K562 (cell line): ENCODE data around the gene SYNJ2. TPM values are rescaled to one million over a fixed set of nuclear protein-coding genes. Genes with fewer than 3 reads are reported as not detected.
A peak's percentile ranks its signal among the peaks of the same experiment; 100 is the strongest.

Experiments
- ATF6 ChIP-seq: sonication (generic); formaldehyde crosslinking; IDR thresholded peaks from 2 replicates; pipeline ENCODE4 v1.4.0; 2020; ENCODE audit warnings: mild to moderate bottlenecking, missing genetic modification reagents
- ATF7 ChIP-seq: fragments of 450-650 bp; IDR thresholded peaks from 2 replicates; pipeline ENCODE4 v1.7.1; 2014; ENCODE audit warnings: mild to moderate bottlenecking, moderate library complexity
- CTCF ChIP-seq, 3 experiments: IDR thresholded peaks in 2 of 3; conservative IDR thresholded peaks in 1 of 3; 2 replicates each; pipeline ENCODE4 v1.5.1; 2011 to 2012; ENCODE audit warnings: low read length in 3 of 3, mild to moderate bottlenecking in 3 of 3, control low read depth in 2 of 3, improper control_type of control experiment in 1 of 3, inconsistent platforms in 1 of 3, low read depth in 1 of 3, mixed read lengths in 1 of 3, moderate library complexity in 1 of 3; ENCODE audit not compliant: insufficient read depth in 2 of 3
- EP300 ChIP-seq: IDR thresholded peaks from 2 replicates; pipeline ENCODE4 v1.6.1; 2012; ENCODE audit warnings: low read length, improper control_type of control experiment
- ETV6 ChIP-seq, 3 experiments: fragments of 150-350 bp in 1 of 3; sonication (generic) in 1 of 3; formaldehyde crosslinking in 1 of 3; IDR thresholded peaks; 2 replicates each; pipeline versions ENCODE4 v1.6.1 to v1.8.0; 2014 to 2022; ENCODE audit warnings: borderline replicate concordance in 2 of 3, low read depth in 2 of 3, antibody characterized with exemption in 1 of 3, low read length in 1 of 3, mild to moderate bottlenecking in 1 of 3, missing genetic modification reagents in 1 of 3
- HLTF ChIP-seq: fragments of 450-650 bp; IDR thresholded peaks from 2 replicates; pipeline ENCODE4 v1.6.1; 2016
- ILF3 ChIP-seq: fragments of 450-650 bp; IDR thresholded peaks from 2 replicates; pipeline ENCODE4 v1.6.1; 2018; ENCODE audit warnings: antibody characterized with exemption, mild to moderate bottlenecking, moderate library complexity, borderline replicate concordance
- MTA2 ChIP-seq: fragments of 450-650 bp; IDR thresholded peaks from 2 replicates; pipeline ENCODE4 v1.6.1; 2016; ENCODE audit warnings: low read depth
- MXI1 ChIP-seq: IDR thresholded peaks from 2 replicates; pipeline ENCODE4 v1.6.1; 2011; ENCODE audit warnings: low read depth, mild to moderate bottlenecking, improper control_type of control experiment, low read length
- MYC ChIP-seq, 2 experiments: fragments of 250-450 bp in 1 of 2; sonication (Bioruptor Pico) in 1 of 2; IDR thresholded peaks; 2 replicates each; pipeline versions ENCODE4 v1.5.1 to v1.6.1; 2012 to 2021; ENCODE audit warnings: low read depth in 2 of 2, borderline replicate concordance in 1 of 2, improper control_type of control experiment in 1 of 2, low read length in 1 of 2, mild to moderate bottlenecking in 1 of 2, moderate library complexity in 1 of 2
- PPARD ChIP-seq: fragments of 250-450 bp; sonication (Bioruptor Pico); IDR thresholded peaks from 2 replicates; pipeline ENCODE4 v1.8.0; 2022; ENCODE audit warnings: inconsistent platforms, mild to moderate bottlenecking, moderate library complexity
- RBM14 ChIP-seq: fragments of 200-400 bp; formaldehyde crosslinking; IDR thresholded peaks from 2 replicates; pipeline ENCODE4 v1.6.1; 2018; ENCODE audit warnings: low read depth, mild to moderate bottlenecking, low read length, moderate library complexity, borderline replicate concordance; ENCODE audit not compliant: insufficient read depth
- SRSF3 ChIP-seq: fragments of 200-400 bp; formaldehyde crosslinking; IDR thresholded peaks from 2 replicates; pipeline ENCODE4 v1.6.1; 2016; ENCODE audit warnings: mild to moderate bottlenecking, low read length, moderate library complexity; ENCODE audit not compliant: insufficient read depth
- TBL1XR1 ChIP-seq, 2 experiments: IDR thresholded peaks; 2 replicates each; pipeline ENCODE4 v1.6.1; 2012; ENCODE audit warnings: improper control_type of control experiment in 2 of 2, low read length in 2 of 2, mild to moderate bottlenecking in 1 of 2
- YBX1 ChIP-seq: fragments of 450-650 bp; IDR thresholded peaks from 2 replicates; pipeline ENCODE4 v1.7.1; 2016; ENCODE audit warnings: mild to moderate bottlenecking
- ZNF384 ChIP-seq: IDR thresholded peaks from 2 replicates; pipeline ENCODE4 v1.6.1; 2012; ENCODE audit warnings: low read depth, low read length, improper control_type of control experiment
- ZNF449 ChIP-seq: fragments of 250-450 bp; sonication (Bioruptor Pico); IDR thresholded peaks from 2 replicates; pipeline ENCODE4 v1.8.0; 2022; ENCODE audit warnings: moderate library complexity, mild to moderate bottlenecking, inconsistent platforms
- ZNF589 ChIP-seq: fragments of 200-800 bp; sonication (Bioruptor generic); IDR thresholded peaks from 2 replicates; pipeline ENCODE4 v1.6.1; 2016; ENCODE audit warnings: low read depth, missing genetic modification characterization, missing compliant biosample characterization
- ZNF644 ChIP-seq: fragments of 200-800 bp; sonication (Bioruptor generic); IDR thresholded peaks from 2 replicates; pipeline ENCODE4 v1.6.1; 2016; ENCODE audit warnings: low read depth, missing genetic modification characterization, missing compliant biosample characterization
- polyA plus RNA-seq, 8 experiments: library from polyadenylated mRNA; depleted of rRNA in 4 of 8; stranded (reverse) in 5 of 8; unstranded in 3 of 8; fragments of >200 nt; fragmentation: Nextera tagmentation in 2 of 8; fragmentation: Illumina TruSeq in 1 of 8; extraction: Ambion mirVana in 2 of 8; extraction: Trizol in 1 of 8; gene quantifications; 2 replicates each; pipeline versions ENCODE4 v1.2.1 to v1.2.3, GENCODE V29; 2011 to 2014; ENCODE audit warnings: inconsistent platforms in 1 of 8, missing spikeins in 1 of 8
- total RNA-seq, 7 experiments: library from RNA; depleted of rRNA in 6 of 7; stranded (reverse); fragments of >200 nt in 6 of 7; fragmentation: Illumina TruSeq in 2 of 7; extraction: Trizol in 2 of 7; gene quantifications; 2 replicates each; pipeline versions ENCODE4 v1.2.1 to v1.2.3, GENCODE V29; 2011 to 2021; ENCODE audit warnings: low replicate concordance in 1 of 7
- TF ChIP-seq, protein P1 (sequence below): fragments of 250-450 bp; sonication (Bioruptor Pico); IDR thresholded peaks from 2 replicates; pipeline ENCODE4 v1.4.0; 2020; ENCODE audit warnings: mild to moderate bottlenecking, moderate library complexity

The SYNJ2 gene
- total and polyA plus RNA-seq, 9 of the 15 experiments (the other 6 are each of a cell fraction or from before 2014, with no cell fraction given) = 3.0 to 27.7 (median 17.8) TPM

GRCh38 chr6:158072083-158072721 is 90.5 kb downstream of the SYNJ2 start (continued):
- peak; percentile 44; the same call in 1 of the 2 replicates for TF ChIP-seq MYC (IDR thresholded peaks at IDR 0.05; ENCODE audit: low read depth, low read length)
- TF ChIP-seq MYC (CRISPR knock-in tag; IDR thresholded peaks at IDR 0.05; ENCODE audit: borderline replicate concordance, low read depth) = no peak
- TF ChIP-seq SRSF3 = no peak
- no peak for TF ChIP-seq MXI1
- TF ChIP-seq PPARD (CRISPR knock-in tag) = no peak
- peak; percentile 48; the same call in 1 of the 2 replicates for TF ChIP-seq EP300
- TF ChIP-seq MTA2 = no peak
- TF ChIP-seq YBX1 = no peak
- peak; percentile 86 to 98 (median 96) for TF ChIP-seq CTCF (IDR thresholded peaks at IDR 0.05 in 2 of 3, conservative IDR thresholded peaks at IDR 0.05 in 1 of 3; ENCODE audit: insufficient read depth in 2 of 3, low read depth in 1 of 3, low read length in 3 of 3)
- TF ChIP-seq ZNF589 (CRISPR knock-in tag) = no peak
- TF ChIP-seq ATF6 = no peak
- no peak for TF ChIP-seq ETV6 (IDR thresholded peaks at IDR 0.05; ENCODE audit: borderline replicate concordance in 1 of 2, low read depth in 2 of 2, low read length in 1 of 2)
- TF ChIP-seq ETV6 (CRISPR knock-in tag; IDR thresholded peaks at IDR 0.05; ENCODE audit: borderline replicate concordance) = 0 out of 2 replicates have a peak, but pooled peaks have one; percentile 49
- no peak for TF ChIP-seq ZNF449 (CRISPR knock-in tag)
- peak; percentile 22; the same call in 1 of the 2 replicates for TF ChIP-seq ZNF384
- no peak for TF ChIP-seq HLTF
- peak in 1 of 2 experiments; percentile 41; a peak in 1 of 4 replicates for TF ChIP-seq TBL1XR1 (IDR thresholded peaks at IDR 0.05; ENCODE audit: low read length in 2 of 2)
- no peak for TF ChIP-seq ILF3
- no peak for TF ChIP-seq ZNF644
- TF ChIP-seq ATF7 = peak; percentile 43; the same call in 1 of the 2 replicates
- TF ChIP-seq, protein P1, sequence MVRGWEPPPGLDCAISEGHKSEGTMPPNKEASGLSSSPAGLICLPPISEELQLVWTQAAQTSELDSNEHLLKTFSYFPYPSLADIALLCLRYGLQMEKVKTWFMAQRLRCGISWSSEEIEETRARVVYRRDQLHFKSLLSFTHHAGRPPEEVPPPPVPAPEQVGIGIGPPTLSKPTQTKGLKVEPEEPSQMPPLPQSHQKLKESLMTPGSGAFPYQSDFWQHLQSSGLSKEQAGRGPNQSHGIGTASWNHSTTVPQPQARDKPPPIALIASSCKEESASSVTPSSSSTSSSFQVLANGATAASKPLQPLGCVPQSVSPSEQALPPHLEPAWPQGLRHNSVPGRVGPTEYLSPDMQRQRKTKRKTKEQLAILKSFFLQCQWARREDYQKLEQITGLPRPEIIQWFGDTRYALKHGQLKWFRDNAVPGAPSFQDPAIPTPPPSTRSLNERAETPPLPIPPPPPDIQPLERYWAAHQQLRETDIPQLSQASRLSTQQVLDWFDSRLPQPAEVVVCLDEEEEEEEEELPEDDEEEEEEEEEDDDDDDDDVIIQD (CRISPR knock-in tag) = no peak
- TF ChIP-seq RBM14 = no peak
